Type B pancreatic cell (in vitro differentiated cells): Measurements from ENCODE around the gene SUPT7L. TPM values are rescaled to one million over a fixed set of nuclear protein-coding genes. Genes with fewer than 3 reads are reported as not detected.

Experiments used
- DNase-seq: peaks from one replicate; pipeline ENCODE4 v3.0.0; 2021; ENCODE audit warnings: mixed read lengths; ENCODE audit not compliant: unreplicated experiment; ENCODE audit errors: extremely low spot score
- H3K27ac Mint-ChIP-seq: 2 replicates; pipeline ENCODE4 v1.8.0; 2021; ENCODE audit warnings: mild to moderate bottlenecking, mixed read lengths
- H3K27me3 Mint-ChIP-seq: 2 replicates; pipeline ENCODE4 v1.8.0; 2021; ENCODE audit warnings: mixed read lengths
- H3K36me3 Mint-ChIP-seq: 2 replicates; pipeline ENCODE4 v1.8.0; 2021; ENCODE audit warnings: mixed read lengths
- H3K4me1 Mint-ChIP-seq: one replicate; pipeline ENCODE4 v1.8.0; 2021; ENCODE audit warnings: mixed read lengths; ENCODE audit not compliant: unreplicated experiment
- H3K4me3 Mint-ChIP-seq: 2 replicates; pipeline ENCODE4 v1.8.0; 2021; ENCODE audit warnings: mild to moderate bottlenecking, mixed read lengths
- H3K9me3 Mint-ChIP-seq: 2 replicates; pipeline ENCODE4 v1.8.0; 2021; ENCODE audit warnings: mixed read lengths
- total RNA-seq: library from RNA; stranded (reverse); gene quantifications from 2 replicates; pipeline ENCODE4 v1.2.1, GENCODE V29; 2021; ENCODE audit warnings: low replicate concordance
- TF ChIP-seq, protein P1 (sequence below): fragments of 200-600 bp; sonication (generic); conservative IDR thresholded peaks from 2 replicates; pipeline ENCODE4 v1.5.0; 2021; ENCODE audit warnings: antibody characterized with exemption, mild to moderate bottlenecking

Gene SUPT7L
- total RNA-seq, 1 donor from 2014 or later: 39.8 TPM

DNA sequence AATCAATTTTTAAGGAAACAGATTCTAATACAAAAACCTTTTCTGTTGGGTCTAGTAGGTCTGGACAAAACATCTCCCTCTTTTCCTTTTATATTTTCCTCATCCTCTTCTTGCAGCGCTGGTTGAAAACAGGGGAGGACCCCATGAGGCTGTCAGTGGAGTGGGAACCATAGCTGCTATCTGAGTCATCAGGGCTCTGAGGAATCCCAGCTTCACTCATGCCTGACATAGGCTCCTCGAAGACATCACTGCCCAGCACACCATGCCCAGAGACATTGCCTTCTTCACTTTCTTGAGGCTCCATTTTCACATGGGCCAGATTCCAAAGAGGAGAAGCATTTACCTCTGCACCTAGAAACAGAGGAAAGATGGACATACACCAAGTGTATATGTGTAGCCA, 10.0 kb downstream of the SUPT7L start:
- DNase-seq: no peak
- TF ChIP-seq, protein P1, sequence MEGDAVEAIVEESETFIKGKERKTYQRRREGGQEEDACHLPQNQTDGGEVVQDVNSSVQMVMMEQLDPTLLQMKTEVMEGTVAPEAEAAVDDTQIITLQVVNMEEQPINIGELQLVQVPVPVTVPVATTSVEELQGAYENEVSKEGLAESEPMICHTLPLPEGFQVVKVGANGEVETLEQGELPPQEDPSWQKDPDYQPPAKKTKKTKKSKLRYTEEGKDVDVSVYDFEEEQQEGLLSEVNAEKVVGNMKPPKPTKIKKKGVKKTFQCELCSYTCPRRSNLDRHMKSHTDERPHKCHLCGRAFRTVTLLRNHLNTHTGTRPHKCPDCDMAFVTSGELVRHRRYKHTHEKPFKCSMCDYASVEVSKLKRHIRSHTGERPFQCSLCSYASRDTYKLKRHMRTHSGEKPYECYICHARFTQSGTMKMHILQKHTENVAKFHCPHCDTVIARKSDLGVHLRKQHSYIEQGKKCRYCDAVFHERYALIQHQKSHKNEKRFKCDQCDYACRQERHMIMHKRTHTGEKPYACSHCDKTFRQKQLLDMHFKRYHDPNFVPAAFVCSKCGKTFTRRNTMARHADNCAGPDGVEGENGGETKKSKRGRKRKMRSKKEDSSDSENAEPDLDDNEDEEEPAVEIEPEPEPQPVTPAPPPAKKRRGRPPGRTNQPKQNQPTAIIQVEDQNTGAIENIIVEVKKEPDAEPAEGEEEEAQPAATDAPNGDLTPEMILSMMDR: no peak
- H3K27me3 Mint-ChIP-seq: no peaks in the 10 kb centered on the region
- no peak overlapping the region for H3K4me3 Mint-ChIP-seq
- peaks cover 28% of the 10 kb centered on the region for H3K36me3 Mint-ChIP-seq
- no peaks in the 10 kb centered on the region for H3K4me1 Mint-ChIP-seq
- H3K9me3 Mint-ChIP-seq: no peaks in the 10 kb centered on the region
- H3K27ac Mint-ChIP-seq: no peak overlapping the region

DNA sequence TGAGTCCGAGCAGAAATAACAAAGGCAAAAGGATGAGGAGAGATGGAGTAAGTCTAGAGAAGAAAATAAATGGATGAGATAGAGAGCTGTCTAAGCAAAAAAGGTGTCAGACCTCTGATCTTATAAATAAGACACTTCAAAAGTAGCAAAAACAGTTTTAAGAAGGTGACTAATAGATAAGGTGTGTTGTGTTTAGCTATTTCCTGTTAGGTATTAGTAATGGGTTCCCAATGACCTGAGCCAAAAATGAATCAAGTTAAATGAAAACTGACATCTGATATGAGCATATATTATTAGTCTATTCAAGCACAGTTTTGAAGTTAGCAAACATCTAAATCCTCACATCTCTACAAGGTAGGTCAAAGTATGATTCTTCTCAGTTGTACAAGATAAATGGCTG, 10.6 kb downstream of the SUPT7L start:
- Mint-ChIP-seq H3K36me3 (peaks cover 28% of the 10 kb centered on the region), H3K9me3 (no peaks in the 10 kb centered on the region), H3K27ac (no peak overlapping the region), H3K4me1 (no peaks in the 10 kb centered on the region), H3K27me3 (no peaks in the 10 kb centered on the region), H3K4me3 (no peak overlapping the region)
- no peak for DNase-seq
- TF ChIP-seq, protein P1: no peak

DNA sequence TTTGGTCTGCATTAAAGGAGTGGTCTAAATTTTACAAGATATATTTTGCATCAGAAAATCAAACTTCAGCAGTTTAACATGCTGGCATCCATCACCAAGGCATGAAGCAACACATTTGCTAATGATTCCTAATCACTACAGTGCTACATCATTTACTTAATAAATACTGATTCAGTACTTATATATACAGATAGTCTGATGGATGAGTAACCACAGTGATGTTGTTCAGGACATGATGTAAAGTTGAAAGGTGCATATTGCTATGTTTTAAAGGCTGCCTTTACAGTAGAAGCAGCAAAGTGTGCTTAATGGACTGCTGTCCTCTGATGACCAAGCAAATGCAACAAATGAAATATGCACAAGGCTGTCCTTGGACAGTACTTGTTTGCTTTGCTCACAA, 11.1 kb downstream of the SUPT7L start:
- no peak overlapping the region for H3K27ac Mint-ChIP-seq

DNA sequence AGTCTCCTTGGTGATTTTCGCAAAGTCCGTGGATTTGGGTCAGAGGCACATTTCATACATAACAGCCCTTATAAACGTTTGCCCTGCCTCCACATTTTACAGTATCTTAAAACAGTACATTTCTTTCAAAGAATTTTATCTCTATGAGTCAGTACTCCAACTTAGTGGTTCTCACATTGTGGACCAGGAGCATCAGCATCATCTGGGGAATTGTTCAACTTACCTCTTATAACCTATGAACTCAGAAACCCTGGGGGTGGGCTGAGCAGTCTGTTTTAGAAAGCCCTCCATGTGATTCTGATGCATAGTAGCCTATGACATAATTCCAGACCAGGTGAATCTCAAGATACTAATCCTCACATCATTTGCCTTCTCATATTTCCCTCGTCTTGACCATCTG, 12.4 kb downstream of the SUPT7L start:
- DNase-seq: no peak
- TF ChIP-seq, protein P1: no peak
- no peak overlapping the region for H3K4me3 Mint-ChIP-seq
- H3K27me3 Mint-ChIP-seq: no peaks in the 10 kb centered on the region
- H3K27ac Mint-ChIP-seq: no peak overlapping the region
- H3K4me1 Mint-ChIP-seq: no peaks in the 10 kb centered on the region
- peaks cover 24% of the 10 kb centered on the region for H3K36me3 Mint-ChIP-seq
- no peaks in the 10 kb centered on the region for H3K9me3 Mint-ChIP-seq

More for the DNA sequence above, 11.1 kb downstream of the SUPT7L start:
- TF ChIP-seq, protein P1: no peak
- Mint-ChIP-seq H3K9me3 (no peaks in the 10 kb centered on the region), H3K27me3 (no peaks in the 10 kb centered on the region), H3K4me3 (no peak overlapping the region), H3K36me3 (peaks cover 28% of the 10 kb centered on the region), H3K4me1 (no peaks in the 10 kb centered on the region)
- DNase-seq: no peak

DNA sequence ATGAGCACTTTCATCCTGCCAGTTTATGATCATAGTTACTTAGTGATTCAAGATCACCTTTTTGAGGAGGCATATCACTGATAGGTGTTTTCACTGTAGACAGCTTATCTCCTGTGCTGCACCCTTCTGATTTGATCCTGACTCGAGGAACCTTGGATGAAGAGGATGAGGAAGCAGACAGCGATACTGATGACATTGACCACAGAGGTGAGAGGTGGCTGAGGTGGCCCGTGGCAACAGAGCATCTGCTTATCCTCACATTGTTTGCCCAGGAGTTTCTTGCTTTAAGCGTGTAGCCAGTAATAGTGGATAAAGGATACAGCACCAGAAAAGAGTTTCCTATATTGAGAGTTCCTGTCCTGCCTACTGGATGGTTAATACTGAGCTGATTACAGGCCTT, 15.7 kb downstream of the SUPT7L start:
- no peak for DNase-seq
- no peaks in the 10 kb centered on the region for H3K27me3 Mint-ChIP-seq
- H3K27ac Mint-ChIP-seq: no peak overlapping the region
- peaks cover 10% of the 10 kb centered on the region for H3K36me3 Mint-ChIP-seq
- H3K9me3 Mint-ChIP-seq: no peaks in the 10 kb centered on the region
- H3K4me1 Mint-ChIP-seq: no peaks in the 10 kb centered on the region
- H3K4me3 Mint-ChIP-seq: no peak overlapping the region
- TF ChIP-seq, protein P1: no peak

DNA sequence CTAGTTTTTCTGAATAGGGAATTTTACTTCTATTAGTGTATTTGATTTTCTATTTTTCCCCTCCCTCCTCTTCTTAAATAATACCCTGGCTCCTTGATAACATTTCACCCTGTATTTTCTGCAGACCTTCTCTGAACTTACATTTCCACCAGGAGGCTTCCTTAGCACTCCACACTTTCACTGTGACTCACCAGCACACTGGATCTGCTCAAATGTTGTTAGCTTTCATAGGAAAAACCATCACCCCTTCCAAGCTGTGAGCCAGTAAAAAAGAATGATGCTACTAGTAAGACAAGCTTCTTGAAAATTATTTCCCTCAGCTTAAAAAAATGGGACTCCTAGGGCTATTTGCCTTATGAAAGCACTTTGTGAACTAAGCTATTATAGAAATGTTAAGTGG, 16.1 kb downstream of the SUPT7L start:
- H3K4me3 Mint-ChIP-seq: no peak overlapping the region
- H3K27ac Mint-ChIP-seq: no peak overlapping the region
- H3K27me3 Mint-ChIP-seq: no peaks in the 10 kb centered on the region
- H3K9me3 Mint-ChIP-seq: no peaks in the 10 kb centered on the region
- H3K4me1 Mint-ChIP-seq: no peaks in the 10 kb centered on the region
- TF ChIP-seq, protein P1: no peak
- peaks cover 10% of the 10 kb centered on the region for H3K36me3 Mint-ChIP-seq
- no peak for DNase-seq
